ENCODE data around the gene APLP1.
A peak's percentile ranks its signal among the peaks of the same experiment; 100 is the strongest.
"Not testable (repeated sequence)": the region's sequence is repeated elsewhere in the genome, so short reads cannot be mapped to it uniquely, and the experiment has no call there.

The APLP1 gene

GRCh38 chr19:35853038-35853756 is 15.2 kb upstream of the APLP1 start:
- DNase-seq: no peak

- DNase-seq: peak; percentile 36
These were observed 11.7 kb upstream of the APLP1 start, which contains the start of gene KIRREL2 for GRCh38 chr19:35856546-35857149. Gene KIRREL2, plus strand, starts transcription at chr19:35856911. Its CDS starts 209 bp downstream, at chr19:35857120.

- no peak for DNase-seq
These were observed 10.1 kb upstream of the APLP1 start for GRCh38 chr19:35858311-35858710.

- no peak for DNase-seq
These were observed 9.0 kb upstream of the APLP1 start for GRCh38 chr19:35859414-35859813.

- no peak for DNase-seq
These were observed 7.9 kb upstream of the APLP1 start for GRCh38 chr19:35860436-35860817.

- DNase-seq: no peak
These were observed 7.3 kb upstream of the APLP1 start for GRCh38 chr19:35860818-35861639.

GRCh38 chr19:35861640-35862160 is 6.7 kb upstream of the APLP1 start:
- no peak for DNase-seq

GRCh38 chr19:35862528-35862927 is 5.8 kb upstream of the APLP1 start:
- no peak for DNase-seq

GRCh38 chr19:35863018-35863417 is 5.4 kb upstream of the APLP1 start:
- DNase-seq: no peak

- no peak for DNase-seq
These were observed 501 bp downstream of the APLP1 start for GRCh38 chr19:35868823-35869326.

- peak; percentile 52 for DNase-seq
These were observed 1.2 kb downstream of the APLP1 start for GRCh38 chr19:35869327-35870123.

GRCh38 chr19:35870124-35870736 is 1.9 kb downstream of the APLP1 start:
- not testable (repeated sequence) for DNase-seq

GRCh38 chr19:35870798-35871197 is 2.4 kb downstream of the APLP1 start:
- DNase-seq: no peak

GRCh38 chr19:35871611-35872010 is 3.2 kb downstream of the APLP1 start:
- DNase-seq: no peak

GRCh38 chr19:35872180-35872579 is 3.8 kb downstream of the APLP1 start:
- DNase-seq: no peak

- DNase-seq: no peak
These were observed 6.1 kb downstream of the APLP1 start for GRCh38 chr19:35874392-35874930.

- no peak for DNase-seq
These were observed 10.7 kb downstream of the APLP1 start for GRCh38 chr19:35879068-35879467.

GRCh38 chr19:35879770-35880317 is 11.5 kb downstream of the APLP1 start:
- DNase-seq: peak; percentile 90

GRCh38 chr19:35882114-35882832 is 13.9 kb downstream of the APLP1 start:
- DNase-seq: peak; percentile 44

GRCh38 chr19:35883882-35884281 is 15.5 kb downstream of the APLP1 start:
- DNase-seq: no peak
